OCI-LY1 (cell line): ENCODE results near the gene SHC3.

Source experiments
- H2AFZ ChIP-seq: fragments of 200-600 bp; sonication (generic), shearing (Covaris generic); 2 replicates; pipeline ENCODE4 v1.6.0; 2014; ENCODE audit warnings: antibody characterized with exemption, mild to moderate bottlenecking, low read length
- H3F3A ChIP-seq: fragments of 200-600 bp; sonication (generic), shearing (Covaris generic); 2 replicates; pipeline ENCODE4 v1.6.0; 2014; ENCODE audit warnings: mild to moderate bottlenecking, antibody characterized with exemption, low read length, moderate library complexity; ENCODE audit not compliant: insufficient read depth
- H3K27ac ChIP-seq: fragments of 200-600 bp; sonication (generic); 2 replicates; pipeline ENCODE4 v1.5.1; 2014; ENCODE audit warnings: low read length, mixed run types, mild to moderate bottlenecking, low read depth; ENCODE audit not compliant: poor library complexity, severe bottlenecking
- H3K27me3 ChIP-seq: fragments of 200-600 bp; sonication (generic); 2 replicates; pipeline ENCODE4 v1.6.0; 2014; ENCODE audit warnings: antibody characterized with exemption, mild to moderate bottlenecking, low read length, moderate library complexity; ENCODE audit not compliant: insufficient read depth
- H3K36me3 ChIP-seq: fragments of 200-600 bp; sonication (generic); 2 replicates; pipeline ENCODE4 v1.6.1; 2014; ENCODE audit warnings: mild to moderate bottlenecking, antibody characterized with exemption, low read length, moderate library complexity, mixed read lengths; ENCODE audit not compliant: insufficient read depth
- H3K4me1 ChIP-seq: fragments of 200-600 bp; sonication (generic); 2 replicates; pipeline ENCODE4 v1.5.1; 2014; ENCODE audit warnings: mild to moderate bottlenecking, low read length, moderate library complexity; ENCODE audit not compliant: insufficient read depth, severe bottlenecking
- H3K4me2 ChIP-seq: fragments of 200-600 bp; sonication (generic), shearing (Covaris generic); 2 replicates; pipeline ENCODE4 v1.6.1; 2014; ENCODE audit warnings: low read length
- H3K4me3 ChIP-seq: fragments of 200-600 bp; sonication (generic); 2 replicates; pipeline ENCODE4 v1.5.1; 2014; ENCODE audit warnings: low read length, low read depth, mild to moderate bottlenecking, mixed read lengths; ENCODE audit not compliant: poor library complexity, severe bottlenecking
- H3K79me2 ChIP-seq: fragments of 200-600 bp; shearing (Covaris generic); 2 replicates; pipeline ENCODE4 v1.6.1; 2016; ENCODE audit warnings: mixed run types, low read length, mixed read lengths; ENCODE audit not compliant: insufficient read depth
- H3K9ac ChIP-seq: fragments of 200-600 bp; sonication (generic), shearing (Covaris generic); 2 replicates; pipeline ENCODE4 v1.6.1; 2014; ENCODE audit warnings: mild to moderate bottlenecking, low read length, mixed read lengths
- H3K9me2 ChIP-seq: fragments of 200-600 bp; sonication (generic), shearing (Covaris generic); 2 replicates; pipeline ENCODE4 v1.6.1; 2014; ENCODE audit warnings: low read depth, mild to moderate bottlenecking, low read length, mixed read lengths
- H3K9me3 ChIP-seq: fragments of 200-600 bp; shearing (Covaris generic); 2 replicates; pipeline ENCODE4 v1.6.1; 2014; ENCODE audit warnings: low read length, mixed read lengths
- H4K20me1 ChIP-seq: fragments of 200-600 bp; sonication (generic), shearing (Covaris generic); 2 replicates; pipeline ENCODE4 v1.6.0; 2016; ENCODE audit warnings: mild to moderate bottlenecking, low read length; ENCODE audit not compliant: insufficient read depth
- CTCF ChIP-seq: fragments of 200-600 bp; sonication (generic), shearing (Covaris generic); IDR thresholded peaks from 2 replicates; pipeline ENCODE4 v1.5.1; 2017; ENCODE audit warnings: mild to moderate bottlenecking, antibody characterized with exemption, low read length, moderate library complexity, mixed read lengths
- EZH2 ChIP-seq: fragments of 200-600 bp; sonication (generic), shearing (Covaris generic); IDR thresholded peaks from 2 replicates; pipeline ENCODE4 v1.8.0; 2017; ENCODE audit warnings: borderline replicate concordance, mixed run types, mild to moderate bottlenecking, antibody characterized with exemption, low read length, moderate library complexity, mixed read lengths

Gene SHC3

GRCh38 chr9:89165880-89166279 lies 12.7 kb downstream of the SHC3 start:
- H3K4me2 ChIP-seq: no peak overlapping the region
- no peak overlapping the region for H3K4me3 ChIP-seq
- H2AFZ ChIP-seq: no peak overlapping the region
- no peaks in the 10 kb centered on the region for H4K20me1 ChIP-seq
- H3K9ac ChIP-seq: no peak overlapping the region
- no peaks in the 10 kb centered on the region for H3F3A ChIP-seq
- H3K4me1 ChIP-seq: no peaks in the 10 kb centered on the region
- no peaks in the 10 kb centered on the region for H3K79me2 ChIP-seq
- H3K27ac ChIP-seq: no peak overlapping the region
- no peaks in the 10 kb centered on the region for H3K36me3 ChIP-seq
- H3K9me2 ChIP-seq: no peaks in the 10 kb centered on the region
- TF ChIP-seq CTCF (no peak), EZH2 (no peak)
- no peaks in the 10 kb centered on the region for H3K27me3 ChIP-seq
- no peaks in the 10 kb centered on the region for H3K9me3 ChIP-seq

- Histone ChIP-seq H3K9me2 (no peaks in the 10 kb centered on the region), H3K4me1 (no peaks in the 10 kb centered on the region), H2AFZ (no peak overlapping the region), H4K20me1 (no peaks in the 10 kb centered on the region), H3K27me3 (no peaks in the 10 kb centered on the region), H3K9me3 (no peaks in the 10 kb centered on the region), H3K36me3 (no peaks in the 10 kb centered on the region), H3K4me3 (no peak overlapping the region), H3K79me2 (no peaks in the 10 kb centered on the region), H3K4me2 (no peak overlapping the region), H3K9ac (no peak overlapping the region), H3F3A (no peaks in the 10 kb centered on the region), H3K27ac (no peak overlapping the region)
- no peak for TF ChIP-seq CTCF
- no peak for TF ChIP-seq EZH2
These were observed 13.3 kb downstream of the SHC3 start for GRCh38 chr9:89165341-89165740.

DNA sequence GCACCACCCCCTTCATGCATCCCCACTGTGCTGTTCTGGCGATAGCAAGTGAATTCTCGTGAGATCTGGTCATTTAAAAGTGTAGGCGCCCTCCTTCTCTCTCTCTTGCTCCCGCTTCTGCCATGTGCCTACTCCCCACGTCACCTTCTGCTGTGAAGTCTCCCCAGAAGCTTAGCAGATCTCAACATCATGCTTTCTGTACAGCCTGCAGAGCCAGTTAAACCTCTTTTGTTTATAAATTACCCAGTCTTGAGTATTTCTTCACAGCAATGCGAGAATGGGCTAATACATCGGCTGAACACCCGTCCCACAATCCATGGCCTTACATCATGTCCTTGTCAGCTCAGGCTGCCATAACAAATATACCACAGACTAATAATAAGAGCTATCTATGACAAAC lies 17.4 kb downstream of the SHC3 start:
- H3K4me2 ChIP-seq: no peak overlapping the region

More for the DNA sequence above, 17.4 kb downstream of the SHC3 start:
- Histone ChIP-seq H4K20me1 (no peaks in the 10 kb centered on the region), H3K4me1 (no peaks in the 10 kb centered on the region), H3K36me3 (no peaks in the 10 kb centered on the region), H3K9me2 (no peaks in the 10 kb centered on the region), H3K27ac (no peak overlapping the region), H3F3A (no peaks in the 10 kb centered on the region), H3K9ac (no peak overlapping the region), H2AFZ (no peak overlapping the region), H3K9me3 (no peaks in the 10 kb centered on the region), H3K27me3 (no peaks in the 10 kb centered on the region), H3K4me3 (no peak overlapping the region), H3K79me2 (no peaks in the 10 kb centered on the region)
- TF ChIP-seq CTCF (no peak), EZH2 (no peak)
